ENCODE measurements around the gene MGME1.

Gene MGME1

GRCh38 chr20:17940224-17940971, 28.4 kb upstream of the MGME1 start:
- DNase-seq (ENCODE audit: low read depth in 2 of 2) = no peak

- no peak for DNase-seq (ENCODE audit: low read depth in 2 of 2)
These were observed 27.6 kb upstream of the MGME1 start for GRCh38 chr20:17941087-17941825.

- no peak for DNase-seq (ENCODE audit: low read depth in 2 of 2)
These were observed 27.0 kb upstream of the MGME1 start for GRCh38 chr20:17941826-17942196.

GRCh38 chr20:17943343-17943742, 25.5 kb upstream of the MGME1 start:
- DNase-seq (ENCODE audit: low read depth in 2 of 2) = no peak

GRCh38 chr20:17944854-17945474, 23.9 kb upstream of the MGME1 start:
- DNase-seq (ENCODE audit: low read depth in 2 of 2) = no peak

- no peak for DNase-seq (ENCODE audit: low read depth in 2 of 2)
These were observed 22.8 kb upstream of the MGME1 start for GRCh38 chr20:17946040-17946439.

- no peak for DNase-seq (ENCODE audit: low read depth in 2 of 2)
These were observed 22.0 kb upstream of the MGME1 start for GRCh38 chr20:17946572-17947473.

- no peak for DNase-seq (ENCODE audit: low read depth in 2 of 2)
These were observed 21.4 kb upstream of the MGME1 start for GRCh38 chr20:17947474-17947815.

GRCh38 chr20:17948442-17948841, 20.4 kb upstream of the MGME1 start:
- no peak for DNase-seq (ENCODE audit: low read depth in 2 of 2)

- no peak for DNase-seq (ENCODE audit: low read depth in 2 of 2)
These were observed 18.9 kb upstream of the MGME1 start for GRCh38 chr20:17949899-17950298.

GRCh38 chr20:17950670-17951069, 18.1 kb upstream of the MGME1 start:
- no peak for DNase-seq (ENCODE audit: low read depth in 2 of 2)

- DNase-seq (ENCODE audit: low read depth in 2 of 2) = no peak
These were observed 17.5 kb upstream of the MGME1 start for GRCh38 chr20:17951323-17951722.

GRCh38 chr20:17952692-17953684, 15.8 kb upstream of the MGME1 start:
- DNase-seq (ENCODE audit: low read depth in 2 of 2) = no peak

- DNase-seq (ENCODE audit: low read depth in 2 of 2) = no peak
These were observed 14.9 kb upstream of the MGME1 start for GRCh38 chr20:17953935-17954334.

- DNase-seq (ENCODE audit: low read depth in 2 of 2) = no peak
These were observed 13.5 kb upstream of the MGME1 start for GRCh38 chr20:17955302-17955701.

- DNase-seq (ENCODE audit: low read depth in 2 of 2) = no peak
These were observed 12.6 kb upstream of the MGME1 start for GRCh38 chr20:17956099-17956685.

- no peak for DNase-seq (ENCODE audit: low read depth in 2 of 2)
These were observed 11.1 kb upstream of the MGME1 start for GRCh38 chr20:17957505-17958363.

GRCh38 chr20:17958373-17959256, 10.2 kb upstream of the MGME1 start:
- DNase-seq (ENCODE audit: low read depth in 2 of 2) = no peak

Measured in stimulated activated CD8-positive, alpha-beta memory T cell treated with anti-CD3 and anti-CD28 coated beads, Interleukin-7, amount 100 ng/mL, for 1 hour (primary cell).